ENCODE measurements around the gene FMN1. TPM values are rescaled to one million over a fixed set of nuclear protein-coding genes. Genes with fewer than 3 reads are reported as not detected.

FMN1 gene
- total RNA-seq, 1 donor from 2014 or later: 1.6 TPM

GRCh38 chr15:33057845-33058244, 136.7 kb downstream of the FMN1 start:
- Mint-ChIP-seq H3K4me3 (no peak overlapping the region), H3K9me3 (no peaks in the 10 kb centered on the region), H3K4me1 (peaks cover 5% of the 10 kb centered on the region), H3K27me3 (ENCODE audit: low read depth) (peaks cover 18% of the 10 kb centered on the region), H3K36me3 (no peaks in the 10 kb centered on the region), H3K27ac (no peak overlapping the region)
- DNase-seq (ENCODE audit: low spot score in 2 of 2, unreplicated experiment in 2 of 2): no peak
- no peak for TF ChIP-seq CTCF (IDR thresholded peaks at IDR 0.05; ENCODE audit: unreplicated experiment)

- Mint-ChIP-seq H3K27me3 (ENCODE audit: low read depth) (peaks cover 17% of the 10 kb centered on the region), H3K36me3 (no peaks in the 10 kb centered on the region), H3K4me3 (no peak overlapping the region), H3K9me3 (peaks cover 9% of the 10 kb centered on the region), H3K27ac (no peak overlapping the region), H3K4me1 (peaks cover 5% of the 10 kb centered on the region)
- no peak for TF ChIP-seq CTCF (IDR thresholded peaks at IDR 0.05; ENCODE audit: unreplicated experiment)
- DNase-seq (ENCODE audit: low spot score in 2 of 2, unreplicated experiment in 2 of 2): no peak
Measured at GRCh38 chr15:33055962-33056361, 138.6 kb downstream of the FMN1 start.

GRCh38 chr15:33051528-33051927, 143.0 kb downstream of the FMN1 start:
- H3K36me3 Mint-ChIP-seq: peaks cover 5% of the 10 kb centered on the region
- no peak for TF ChIP-seq CTCF (IDR thresholded peaks at IDR 0.05; ENCODE audit: unreplicated experiment)
- H3K27me3 Mint-ChIP-seq (ENCODE audit: low read depth): peaks cover 2% of the 10 kb centered on the region
- peaks cover 3% of the 10 kb centered on the region for H3K4me1 Mint-ChIP-seq
- peaks cover 42% of the 10 kb centered on the region for H3K9me3 Mint-ChIP-seq
- H3K4me3 Mint-ChIP-seq: no peak overlapping the region
- no peak for DNase-seq (ENCODE audit: low spot score in 2 of 2, unreplicated experiment in 2 of 2)
- H3K27ac Mint-ChIP-seq: no peak overlapping the region

GRCh38 chr15:33048255-33048654, 146.3 kb downstream of the FMN1 start:
- Mint-ChIP-seq H3K4me1 (no peaks in the 10 kb centered on the region), H3K9me3 (peaks cover 45% of the 10 kb centered on the region), H3K27ac (no peak overlapping the region)

GRCh38 chr15:33047077-33047476, 147.4 kb downstream of the FMN1 start:
- no peak for DNase-seq (ENCODE audit: low spot score in 2 of 2, unreplicated experiment in 2 of 2)
- Mint-ChIP-seq H3K27me3 (ENCODE audit: low read depth) (no peaks in the 10 kb centered on the region), H3K9me3 (peaks cover 55% of the 10 kb centered on the region), H3K27ac (no peak overlapping the region), H3K4me1 (no peaks in the 10 kb centered on the region), H3K4me3 (no peak overlapping the region), H3K36me3 (peaks cover 5% of the 10 kb centered on the region)
- TF ChIP-seq CTCF (IDR thresholded peaks at IDR 0.05; ENCODE audit: unreplicated experiment): no peak

More at GRCh38 chr15:33048255-33048654, 146.3 kb downstream of the FMN1 start:
- TF ChIP-seq CTCF (IDR thresholded peaks at IDR 0.05; ENCODE audit: unreplicated experiment): no peak
- no peak for DNase-seq (ENCODE audit: low spot score in 2 of 2, unreplicated experiment in 2 of 2)
- Mint-ChIP-seq H3K4me3 (no peak overlapping the region), H3K36me3 (peaks cover 5% of the 10 kb centered on the region), H3K27me3 (ENCODE audit: low read depth) (no peaks in the 10 kb centered on the region)

GRCh38 chr15:33046329-33046728, 148.2 kb downstream of the FMN1 start:
- Mint-ChIP-seq H3K4me3 (no peak overlapping the region), H3K27me3 (ENCODE audit: low read depth) (no peaks in the 10 kb centered on the region), H3K27ac (no peak overlapping the region), H3K9me3 (peaks cover 53% of the 10 kb centered on the region), H3K4me1 (no peaks in the 10 kb centered on the region), H3K36me3 (peaks cover 5% of the 10 kb centered on the region)
- DNase-seq (ENCODE audit: low spot score in 2 of 2, unreplicated experiment in 2 of 2): no peak
- TF ChIP-seq CTCF (IDR thresholded peaks at IDR 0.05; ENCODE audit: unreplicated experiment): no peak

All from mesothelial cell of epicardium (in vitro differentiated cells).